SK-N-SH treated with all-trans-retinoic acid at 6 μM for 48 hours (cell line): Measurements from ENCODE around the gene DTNBP1.

Source experiments
- ATAC-seq: fragments of 200-7000 bp; cut with Tn5 transposase; 3 replicates; pipeline ENCODE4 v1.9.1; 2020; ENCODE audit warnings: mild to moderate bottlenecking, moderate library complexity
- ARNTL ChIP-seq: fragments of 450-650 bp; formaldehyde crosslinking; IDR thresholded peaks from 2 replicates; pipeline ENCODE4 v1.5.0; 2020; ENCODE audit warnings: low read depth, mild to moderate bottlenecking, moderate library complexity, borderline replicate concordance
- BACH2 ChIP-seq: fragments of 250-450 bp; sonication (Bioruptor Pico); IDR thresholded peaks from 2 replicates; pipeline ENCODE4 v1.9.0; 2021; ENCODE audit warnings: mild to moderate bottlenecking, borderline replicate concordance
- CSDC2 ChIP-seq: fragments of 250-450 bp; sonication (Bioruptor Pico); IDR thresholded peaks from 2 replicates; pipeline ENCODE4 v1.5.0; 2020; ENCODE audit warnings: mild to moderate bottlenecking, moderate library complexity
- ESRRG ChIP-seq: fragments of 250-450 bp; sonication (Bioruptor Pico); IDR thresholded peaks from 2 replicates; pipeline ENCODE4 v1.6.1; 2021; ENCODE audit warnings: mild to moderate bottlenecking
- GLIS3 ChIP-seq: fragments of 250-450 bp; sonication (Bioruptor Pico); IDR thresholded peaks from 2 replicates; pipeline ENCODE4 v1.5.0; 2020; ENCODE audit warnings: mild to moderate bottlenecking, moderate library complexity
- OSR1 ChIP-seq: fragments of 250-450 bp; sonication (Bioruptor Pico); IDR thresholded peaks from 2 replicates; pipeline ENCODE4 v1.8.0; 2022; ENCODE audit warnings: moderate library complexity, mild to moderate bottlenecking, inconsistent platforms
- PATZ1 ChIP-seq: fragments of 250-450 bp; sonication (Bioruptor Pico); IDR thresholded peaks from 2 replicates; pipeline ENCODE4 v1.8.0; 2020; ENCODE audit warnings: mild to moderate bottlenecking, moderate library complexity, borderline replicate concordance
- PPARA ChIP-seq: fragments of 250-450 bp; sonication (Bioruptor Pico); IDR thresholded peaks from 2 replicates; pipeline ENCODE4 v1.5.0; 2020; ENCODE audit warnings: mild to moderate bottlenecking, borderline replicate concordance
- RARB ChIP-seq: fragments of 250-450 bp; sonication (Bioruptor Pico); IDR thresholded peaks from 2 replicates; pipeline ENCODE4 v1.8.0; 2021; ENCODE audit warnings: mild to moderate bottlenecking, moderate library complexity
- TCF4 ChIP-seq: fragments of 250-450 bp; sonication (Bioruptor Pico); IDR thresholded peaks from 2 replicates; pipeline ENCODE4 v1.8.0; 2021; ENCODE audit warnings: mild to moderate bottlenecking, moderate library complexity, borderline replicate concordance
- TOX ChIP-seq: fragments of 250-450 bp; sonication (Bioruptor Pico); IDR thresholded peaks from 2 replicates; pipeline ENCODE4 v1.8.0; 2021; ENCODE audit warnings: mild to moderate bottlenecking, moderate library complexity, borderline replicate concordance
- TSHZ2 ChIP-seq: fragments of 250-450 bp; sonication (Bioruptor Pico); IDR thresholded peaks from 2 replicates; pipeline ENCODE4 v1.5.0; 2020; ENCODE audit warnings: mild to moderate bottlenecking, moderate library complexity
- ZC3H10 ChIP-seq: fragments of 250-450 bp; sonication (Bioruptor Pico); IDR thresholded peaks from 2 replicates; pipeline ENCODE4 v1.5.1; 2021; ENCODE audit warnings: mild to moderate bottlenecking, moderate library complexity
- ZFP3 ChIP-seq: fragments of 250-450 bp; sonication (Bioruptor Pico); IDR thresholded peaks from 2 replicates; pipeline ENCODE4 v1.5.0; 2020; ENCODE audit warnings: mild to moderate bottlenecking, moderate library complexity
- ZNF565 ChIP-seq: fragments of 450-650 bp; formaldehyde crosslinking; conservative IDR thresholded peaks from 2 replicates; pipeline ENCODE4 v1.5.0; 2020; ENCODE audit warnings: low read depth, mild to moderate bottlenecking, moderate library complexity
- ZNF70 ChIP-seq: fragments of 450-650 bp; formaldehyde crosslinking; IDR thresholded peaks from 2 replicates; pipeline ENCODE4 v1.5.0; 2020; ENCODE audit warnings: mild to moderate bottlenecking, moderate library complexity
- ZNF8 ChIP-seq: fragments of 450-650 bp; formaldehyde crosslinking; IDR thresholded peaks from 2 replicates; pipeline ENCODE4 v1.5.0; 2020; ENCODE audit warnings: mild to moderate bottlenecking, moderate library complexity
- TF ChIP-seq, protein P1 (sequence below): fragments of 250-450 bp; sonication (Bioruptor Pico); IDR thresholded peaks from 2 replicates; pipeline ENCODE4 v1.8.0; 2021; ENCODE audit warnings: low read depth, mild to moderate bottlenecking, moderate library complexity, borderline replicate concordance
- TF ChIP-seq, protein P2 (sequence below): fragments of 250-450 bp; sonication (Bioruptor Pico); IDR thresholded peaks from 2 replicates; pipeline ENCODE4 v1.5.1; 2020; ENCODE audit warnings: low read depth, mild to moderate bottlenecking, moderate library complexity

Gene DTNBP1

DNA sequence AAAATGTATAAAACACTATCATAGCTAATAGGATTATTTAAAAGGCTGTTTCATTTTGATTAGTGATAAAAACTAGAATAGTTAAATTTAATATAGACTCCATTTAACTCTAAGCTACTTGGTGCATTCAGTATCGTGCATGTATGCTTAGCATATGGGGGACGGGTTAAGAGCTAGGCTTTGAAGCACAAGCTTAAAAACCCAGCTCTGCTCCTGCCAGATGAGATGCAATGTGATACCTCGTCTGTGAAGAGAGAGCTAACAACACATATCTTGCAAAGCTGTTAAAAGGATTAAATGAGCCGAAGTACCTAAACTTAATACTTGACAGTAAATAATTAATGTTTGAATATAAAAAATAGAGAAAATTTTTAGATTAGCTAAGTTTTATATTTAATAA lies 42.2 kb downstream of the DTNBP1 start:
- no peak for ATAC-seq
- TF ChIP-seq, protein P1, sequence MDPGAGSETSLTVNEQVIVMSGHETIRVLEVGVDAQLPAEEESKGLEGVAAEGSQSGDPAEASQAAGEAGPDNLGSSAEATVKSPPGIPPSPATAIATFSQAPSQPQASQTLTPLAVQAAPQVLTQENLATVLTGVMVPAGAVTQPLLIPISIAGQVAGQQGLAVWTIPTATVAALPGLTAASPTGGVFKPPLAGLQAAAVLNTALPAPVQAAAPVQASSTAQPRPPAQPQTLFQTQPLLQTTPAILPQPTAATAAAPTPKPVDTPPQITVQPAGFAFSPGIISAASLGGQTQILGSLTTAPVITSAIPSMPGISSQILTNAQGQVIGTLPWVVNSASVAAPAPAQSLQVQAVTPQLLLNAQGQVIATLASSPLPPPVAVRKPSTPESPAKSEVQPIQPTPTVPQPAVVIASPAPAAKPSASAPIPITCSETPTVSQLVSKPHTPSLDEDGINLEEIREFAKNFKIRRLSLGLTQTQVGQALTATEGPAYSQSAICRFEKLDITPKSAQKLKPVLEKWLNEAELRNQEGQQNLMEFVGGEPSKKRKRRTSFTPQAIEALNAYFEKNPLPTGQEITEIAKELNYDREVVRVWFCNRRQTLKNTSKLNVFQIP (CRISPR knock-in tag): no peak
- TF ChIP-seq PPARA (CRISPR knock-in tag): no peak
- TF ChIP-seq ZNF70: no peak
- TF ChIP-seq TOX (CRISPR knock-in tag): no peak
- no peak for TF ChIP-seq TSHZ2 (CRISPR knock-in tag)
- no peak for TF ChIP-seq ZC3H10
- no peak for TF ChIP-seq RARB (CRISPR knock-in tag)
- TF ChIP-seq ZFP3 (CRISPR knock-in tag): no peak
- TF ChIP-seq GLIS3: no peak
- TF ChIP-seq ESRRG (CRISPR knock-in tag): no peak
- TF ChIP-seq ZNF8 (CRISPR knock-in tag): no peak
- TF ChIP-seq, protein P2, sequence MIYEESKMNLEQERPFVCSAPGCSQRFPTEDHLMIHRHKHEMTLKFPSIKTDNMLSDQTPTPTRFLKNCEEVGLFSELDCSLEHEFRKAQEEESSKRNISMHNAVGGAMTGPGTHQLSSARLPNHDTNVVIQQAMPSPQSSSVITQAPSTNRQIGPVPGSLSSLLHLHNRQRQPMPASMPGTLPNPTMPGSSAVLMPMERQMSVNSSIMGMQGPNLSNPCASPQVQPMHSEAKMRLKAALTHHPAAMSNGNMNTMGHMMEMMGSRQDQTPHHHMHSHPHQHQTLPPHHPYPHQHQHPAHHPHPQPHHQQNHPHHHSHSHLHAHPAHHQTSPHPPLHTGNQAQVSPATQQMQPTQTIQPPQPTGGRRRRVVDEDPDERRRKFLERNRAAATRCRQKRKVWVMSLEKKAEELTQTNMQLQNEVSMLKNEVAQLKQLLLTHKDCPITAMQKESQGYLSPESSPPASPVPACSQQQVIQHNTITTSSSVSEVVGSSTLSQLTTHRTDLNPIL (CRISPR knock-in tag): no peak
- no peak for TF ChIP-seq ZNF565 (CRISPR knock-in tag)
- TF ChIP-seq PATZ1 (CRISPR knock-in tag): no peak
- no peak for TF ChIP-seq ARNTL (CRISPR knock-in tag)
- no peak for TF ChIP-seq TCF4 (CRISPR knock-in tag)
- no peak for TF ChIP-seq CSDC2 (CRISPR knock-in tag)

DNA sequence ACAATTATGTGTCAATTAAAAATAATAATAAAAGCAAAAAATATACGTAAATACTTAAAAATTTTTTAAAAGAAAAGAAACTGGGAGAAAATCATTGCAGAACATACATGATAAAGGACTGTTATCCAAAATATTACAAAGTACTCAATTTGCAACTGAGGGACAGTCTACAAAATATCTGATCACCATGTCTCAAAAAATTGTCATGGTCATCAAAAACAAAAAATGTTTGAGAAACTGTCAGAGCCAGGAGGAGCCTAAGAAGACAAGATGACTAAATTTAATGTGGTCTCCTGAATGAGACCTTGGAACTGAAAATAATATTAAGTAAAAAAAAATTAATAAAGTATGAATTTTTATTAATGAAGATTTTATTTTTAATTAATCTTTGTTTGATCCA lies 43.5 kb downstream of the DTNBP1 start:
- TF ChIP-seq TSHZ2 (CRISPR knock-in tag) (no peak), OSR1 (CRISPR knock-in tag) (no peak), CSDC2 (CRISPR knock-in tag) (no peak), TOX (CRISPR knock-in tag) (no peak), ZC3H10 (no peak)
- TF ChIP-seq, protein P2 (CRISPR knock-in tag): no peak
- no peak for ATAC-seq

DNA sequence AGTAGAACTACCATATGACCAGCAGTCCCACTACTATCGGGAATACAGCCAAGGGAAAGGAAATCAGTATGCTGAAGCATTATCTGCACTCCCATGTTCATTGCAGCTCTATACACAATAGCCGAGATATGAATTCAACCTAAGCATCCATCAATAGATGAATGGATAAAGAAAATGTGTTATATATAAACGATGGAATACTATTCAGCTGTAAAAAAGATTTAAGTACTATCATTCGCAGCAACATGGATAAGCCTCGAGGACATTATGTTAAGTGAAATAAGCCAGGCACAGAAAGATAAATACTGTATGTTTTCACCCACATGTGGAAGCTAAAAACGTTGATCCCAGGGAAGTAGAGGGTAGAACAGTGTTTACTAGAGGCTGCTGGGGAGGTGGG lies 44.1 kb downstream of the DTNBP1 start:
- ATAC-seq: no peak
- TF ChIP-seq PPARA (CRISPR knock-in tag): no peak
- no peak for TF ChIP-seq BACH2
- no peak for TF ChIP-seq ARNTL (CRISPR knock-in tag)
- no peak for TF ChIP-seq ZNF8 (CRISPR knock-in tag)
- no peak for TF ChIP-seq CSDC2 (CRISPR knock-in tag)
- no peak for TF ChIP-seq RARB (CRISPR knock-in tag)
- no peak for TF ChIP-seq ZFP3 (CRISPR knock-in tag)
- TF ChIP-seq, protein P1 (CRISPR knock-in tag): no peak
- no peak for TF ChIP-seq TSHZ2 (CRISPR knock-in tag)
- TF ChIP-seq TOX (CRISPR knock-in tag): no peak
- no peak for TF ChIP-seq OSR1 (CRISPR knock-in tag)
- TF ChIP-seq, all 23 proteins: peak for 0
